A673 (cell line): ENCODE data around the gene FN3K. TPM values are rescaled to one million over a fixed set of nuclear protein-coding genes. Genes with fewer than 3 reads are reported as not detected.

ENCODE experiments used
- BruUV-seq: library from RNA; stranded (reverse); fragments of 400-500 nt; replicated peaks from 2 replicates; lab custom pipeline; 2021; lab: Mats Ljungman, UMichigan
- CTCF ChIA-PET: fragments of 300-600 bp; sonication (Branson Sonifier 250); formaldehyde crosslinking; loops from one replicate; lab custom pipeline; 2022; ENCODE audit warnings: antibody characterized with exemption; lab: Charles Lee
- POLR2A ChIA-PET: fragments of 300-600 bp; sonication (Branson Sonifier 250); formaldehyde crosslinking; loops from one replicate; lab custom pipeline; 2022; ENCODE audit warnings: antibody characterized with exemption; ENCODE audit not compliant: low non-redundant PET; lab: Charles Lee
- DNase-seq: peaks from one replicate; pipeline ENCODE4 v3.0.0-alpha.2; 2015; ENCODE audit warnings: low spot score
- H3K27ac ChIP-seq: fragments of 200-600 bp; sonication (generic); 2 replicates; pipeline ENCODE4 v1.5.1; 2016; ENCODE audit warnings: mixed run types, low read depth, mild to moderate bottlenecking, mixed read lengths, antibody characterized with exemption, low read length; ENCODE audit not compliant: poor library complexity, severe bottlenecking
- H3K27me3 ChIP-seq: fragments of 200-600 bp; sonication (generic); replicated peaks from 2 replicates; pipeline ENCODE4 v1.6.1; 2017; ENCODE audit warnings: mixed run types, low read depth, mild to moderate bottlenecking, mixed read lengths, antibody characterized with exemption, low read length; ENCODE audit not compliant: insufficient read depth, poor library complexity
- H3K36me3 ChIP-seq: fragments of 200-600 bp; sonication (generic); 2 replicates; pipeline ENCODE4 v1.6.1; 2016; ENCODE audit warnings: mixed run types, mild to moderate bottlenecking, mixed read lengths, antibody characterized with exemption, low read length; ENCODE audit not compliant: insufficient read depth, poor library complexity, severe bottlenecking
- H3K4me1 ChIP-seq: fragments of 200-600 bp; sonication (generic); 2 replicates; pipeline ENCODE4 v1.6.1; 2017; ENCODE audit warnings: mixed run types, mild to moderate bottlenecking, mixed read lengths, antibody characterized with exemption, low read length; ENCODE audit not compliant: insufficient read depth, poor library complexity, severe bottlenecking
- H3K4me3 ChIP-seq: fragments of 200-600 bp; sonication (generic); 2 replicates; pipeline ENCODE4 v1.5.1; 2016; ENCODE audit warnings: low read depth, mixed run types, mild to moderate bottlenecking, mixed read lengths, low read length; ENCODE audit not compliant: poor library complexity, severe bottlenecking
- H3K9me3 ChIP-seq: fragments of 200-600 bp; sonication (generic); 2 replicates; pipeline ENCODE4 v1.6.1; 2016; ENCODE audit warnings: mixed run types, low read depth, mild to moderate bottlenecking, mixed read lengths, antibody characterized with exemption, low read length; ENCODE audit not compliant: poor library complexity, severe bottlenecking
- EZH2 ChIP-seq: fragments of 200-600 bp; sonication (generic); IDR thresholded peaks from 2 replicates; pipeline ENCODE4 v1.6.1; 2017; ENCODE audit warnings: borderline replicate concordance, low read depth, mild to moderate bottlenecking, mixed read lengths, antibody characterized with exemption, low read length; ENCODE audit not compliant: poor library complexity, severe bottlenecking
- intact Hi-C: fragments of 100-400 bp; cut with micrococcal nuclease; formaldehyde crosslinking; loops from one replicate; pipeline ENCODE4 v1.10.0; 2022; ENCODE audit not compliant: unreplicated experiment
- total RNA-seq: library from RNA; stranded (reverse); gene quantifications from 2 replicates; pipeline ENCODE4 v1.2.3, GENCODE V29; 2021
- TF ChIP-seq, protein P1 (sequence below): fragments of 300-800, 200-600 bp; sonication (generic); conservative IDR thresholded peaks from 2 replicates; pipeline ENCODE4 v1.5.1; 2017; ENCODE audit warnings: low read depth, mild to moderate bottlenecking, antibody characterized with exemption, low read length, moderate library complexity, mixed read lengths

Gene FN3K
- total RNA-seq, 1 experiment from 2014 or later: 6.7 TPM

DNA sequence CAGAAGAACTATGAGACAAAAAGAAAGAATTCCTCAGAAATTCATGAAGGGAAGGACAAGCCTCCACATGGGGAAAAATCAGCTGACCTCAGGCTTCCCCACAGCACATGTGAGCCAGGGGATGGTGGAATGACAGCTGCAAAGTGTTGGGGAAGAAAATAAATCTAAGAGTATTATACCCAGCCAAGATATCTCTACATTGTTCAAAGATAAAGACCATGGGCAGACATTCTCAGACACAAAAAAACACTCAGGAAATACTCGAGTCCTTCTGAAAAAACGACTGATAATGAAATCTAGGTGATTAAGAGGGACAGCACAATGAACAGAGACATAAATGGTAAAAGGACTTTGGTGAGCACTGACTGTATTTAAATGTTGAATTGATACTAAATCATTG, 40.8 kb upstream of the FN3K start:
- no peaks in the 10 kb centered on the region for H3K36me3 ChIP-seq
- H3K9me3 ChIP-seq: peaks cover 8% of the 10 kb centered on the region
- TF ChIP-seq, protein P1, sequence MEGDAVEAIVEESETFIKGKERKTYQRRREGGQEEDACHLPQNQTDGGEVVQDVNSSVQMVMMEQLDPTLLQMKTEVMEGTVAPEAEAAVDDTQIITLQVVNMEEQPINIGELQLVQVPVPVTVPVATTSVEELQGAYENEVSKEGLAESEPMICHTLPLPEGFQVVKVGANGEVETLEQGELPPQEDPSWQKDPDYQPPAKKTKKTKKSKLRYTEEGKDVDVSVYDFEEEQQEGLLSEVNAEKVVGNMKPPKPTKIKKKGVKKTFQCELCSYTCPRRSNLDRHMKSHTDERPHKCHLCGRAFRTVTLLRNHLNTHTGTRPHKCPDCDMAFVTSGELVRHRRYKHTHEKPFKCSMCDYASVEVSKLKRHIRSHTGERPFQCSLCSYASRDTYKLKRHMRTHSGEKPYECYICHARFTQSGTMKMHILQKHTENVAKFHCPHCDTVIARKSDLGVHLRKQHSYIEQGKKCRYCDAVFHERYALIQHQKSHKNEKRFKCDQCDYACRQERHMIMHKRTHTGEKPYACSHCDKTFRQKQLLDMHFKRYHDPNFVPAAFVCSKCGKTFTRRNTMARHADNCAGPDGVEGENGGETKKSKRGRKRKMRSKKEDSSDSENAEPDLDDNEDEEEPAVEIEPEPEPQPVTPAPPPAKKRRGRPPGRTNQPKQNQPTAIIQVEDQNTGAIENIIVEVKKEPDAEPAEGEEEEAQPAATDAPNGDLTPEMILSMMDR: no peak
- TF ChIP-seq EZH2: no peak
- no peak overlapping the region for H3K4me3 ChIP-seq
- peaks cover 9% of the 10 kb centered on the region for H3K27me3 ChIP-seq
- BruUV-seq: no TSS peak
- no peak for DNase-seq
- ChIA-PET CTCF (no interaction called here), POLR2A (no interaction called here)
- intact Hi-C loops: no loop called here
- no peaks in the 10 kb centered on the region for H3K4me1 ChIP-seq
- no peak overlapping the region for H3K27ac ChIP-seq

DNA sequence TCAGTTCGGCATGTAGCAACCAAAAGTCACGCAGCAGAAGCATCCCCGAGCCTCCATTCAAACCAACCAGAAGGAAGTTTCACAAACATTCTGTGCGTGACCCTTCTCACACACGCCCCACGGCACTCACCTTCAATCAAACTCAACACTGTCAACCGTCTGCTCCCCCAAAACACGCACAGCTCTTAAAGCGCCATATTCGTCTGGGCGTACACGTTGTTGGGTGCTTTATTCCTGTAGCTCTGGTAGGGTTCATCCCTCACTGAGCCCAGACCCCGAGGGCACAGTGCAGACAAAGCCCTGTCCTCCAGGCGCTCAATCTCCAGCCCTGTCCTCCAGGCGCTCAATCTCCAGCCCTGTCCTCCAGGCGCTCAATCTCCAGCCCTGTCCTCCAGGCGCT, 39.2 kb upstream of the FN3K start:
- Histone ChIP-seq H3K4me1 (no peaks in the 10 kb centered on the region), H3K9me3 (peaks cover 8% of the 10 kb centered on the region), H3K27ac (no peak overlapping the region), H3K4me3 (no peak overlapping the region), H3K27me3 (peaks cover 9% of the 10 kb centered on the region), H3K36me3 (no peaks in the 10 kb centered on the region)
- no TSS peak for BruUV-seq
- DNase-seq: no peak
- intact Hi-C loops: no loop called here
- ChIA-PET CTCF (no interaction called here), POLR2A (no interaction called here)
- TF ChIP-seq, protein P1: no peak

DNA sequence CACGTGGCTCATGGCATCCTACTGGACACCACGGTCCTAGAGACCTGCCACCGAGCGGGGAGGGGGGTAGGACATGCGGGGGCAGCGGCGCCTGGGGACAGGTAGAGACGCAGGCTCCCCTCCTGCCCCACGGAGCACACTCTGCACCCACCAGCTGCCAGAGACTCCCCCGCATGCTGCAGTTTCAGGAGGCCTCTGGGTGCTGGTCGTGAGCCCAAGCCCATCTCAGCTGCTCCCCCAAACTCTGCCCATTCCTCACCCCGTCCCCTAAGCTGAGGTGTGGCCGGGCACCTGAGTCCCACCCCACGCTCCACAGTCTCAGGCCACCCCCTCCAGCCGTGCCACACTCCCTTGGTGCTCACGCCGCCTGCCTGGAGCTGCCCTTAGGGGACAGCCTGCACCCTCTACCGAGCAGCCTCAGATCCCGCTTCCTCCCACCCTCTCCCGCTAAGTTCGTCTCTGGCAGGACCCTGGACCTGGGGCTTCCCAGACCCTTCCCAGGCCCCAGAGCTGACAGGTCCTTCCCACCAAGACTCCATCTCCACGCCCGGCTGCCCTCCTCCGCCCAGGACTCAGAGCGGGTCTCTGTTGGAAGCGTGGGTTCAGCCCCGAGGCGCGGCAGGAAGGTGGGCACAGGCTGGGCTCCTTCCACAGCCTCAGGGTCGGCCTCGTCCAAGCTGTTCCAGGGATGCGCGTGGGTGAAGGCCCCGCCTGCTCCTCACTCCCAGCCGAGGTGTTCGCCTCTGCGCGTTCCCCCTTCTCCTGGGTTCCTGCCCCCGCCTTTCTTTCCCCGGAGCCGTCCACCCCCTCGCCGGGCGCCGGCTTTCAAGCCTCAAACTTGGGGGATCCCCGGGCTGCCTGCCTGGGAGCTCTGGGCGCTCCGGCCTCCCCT, 38.3 kb upstream of the FN3K start:
- Histone ChIP-seq H3K36me3 (no peaks in the 10 kb centered on the region), H3K27me3 (peaks cover 9% of the 10 kb centered on the region), H3K4me1 (no peaks in the 10 kb centered on the region), H3K4me3 (peak overlapping the region; percentile 57), H3K9me3 (peaks cover 8% of the 10 kb centered on the region), H3K27ac (no peak overlapping the region)
- intact Hi-C loops: no loop called here
- ChIA-PET POLR2A (interaction anchor here (0.6 kb wide), 1 partner anchor 90 kb away, joined by 7 read pairs; no protein-coding TSS in a partner anchor), CTCF (no interaction called here)
- DNase-seq: no peak
- TF ChIP-seq, protein P1: no peak
- no peak for TF ChIP-seq EZH2
- BruUV-seq: no TSS peak
